ENCODE data around the gene HNRNPUL2.

DNA sequence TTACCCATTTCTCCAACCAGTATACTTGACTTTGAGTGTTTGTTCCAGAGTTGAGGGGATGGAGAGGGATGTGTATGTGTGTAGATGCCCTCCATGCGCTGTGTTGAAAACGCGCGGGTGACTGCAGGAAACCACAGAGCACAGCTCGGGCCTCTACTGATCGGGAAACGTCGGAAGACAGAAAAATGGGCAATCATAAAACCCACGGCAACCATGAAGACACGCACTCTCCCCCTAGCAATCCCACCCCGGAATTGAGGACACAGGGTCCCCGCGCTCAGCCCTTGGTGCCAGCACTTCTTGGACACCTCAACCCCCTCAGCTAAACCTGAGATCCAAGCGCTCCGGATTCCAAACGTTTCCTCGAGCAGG, 56.0 kb downstream of the HNRNPUL2 start:
- TF ChIP-seq, protein P1, sequence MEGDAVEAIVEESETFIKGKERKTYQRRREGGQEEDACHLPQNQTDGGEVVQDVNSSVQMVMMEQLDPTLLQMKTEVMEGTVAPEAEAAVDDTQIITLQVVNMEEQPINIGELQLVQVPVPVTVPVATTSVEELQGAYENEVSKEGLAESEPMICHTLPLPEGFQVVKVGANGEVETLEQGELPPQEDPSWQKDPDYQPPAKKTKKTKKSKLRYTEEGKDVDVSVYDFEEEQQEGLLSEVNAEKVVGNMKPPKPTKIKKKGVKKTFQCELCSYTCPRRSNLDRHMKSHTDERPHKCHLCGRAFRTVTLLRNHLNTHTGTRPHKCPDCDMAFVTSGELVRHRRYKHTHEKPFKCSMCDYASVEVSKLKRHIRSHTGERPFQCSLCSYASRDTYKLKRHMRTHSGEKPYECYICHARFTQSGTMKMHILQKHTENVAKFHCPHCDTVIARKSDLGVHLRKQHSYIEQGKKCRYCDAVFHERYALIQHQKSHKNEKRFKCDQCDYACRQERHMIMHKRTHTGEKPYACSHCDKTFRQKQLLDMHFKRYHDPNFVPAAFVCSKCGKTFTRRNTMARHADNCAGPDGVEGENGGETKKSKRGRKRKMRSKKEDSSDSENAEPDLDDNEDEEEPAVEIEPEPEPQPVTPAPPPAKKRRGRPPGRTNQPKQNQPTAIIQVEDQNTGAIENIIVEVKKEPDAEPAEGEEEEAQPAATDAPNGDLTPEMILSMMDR (conservative IDR thresholded peaks at IDR 0.05), result no peak
- no peak for TF ChIP-seq ZFX (IDR thresholded peaks at IDR 0.05)
